HepG2 (cell line): ENCODE measurements around the gene SUSD6. TPM values are rescaled to one million over a fixed set of nuclear protein-coding genes. Genes with fewer than 3 reads are reported as not detected.

Source experiments
- ARID2 ChIP-seq: sonication (generic); formaldehyde crosslinking; IDR thresholded peaks from 2 replicates; pipeline ENCODE4 v1.8.1; 2022; ENCODE audit warnings: mild to moderate bottlenecking, missing genetic modification reagents, borderline replicate concordance
- ETV5 ChIP-seq: IDR thresholded peaks from 2 replicates; pipeline ENCODE4 v1.6.1; 2018; ENCODE audit warnings: missing biosample characterization, missing genetic modification reagents, inconsistent platforms, borderline replicate concordance
- GFI1 ChIP-seq: sonication (generic); formaldehyde crosslinking; IDR thresholded peaks from 2 replicates; pipeline ENCODE4 v1.5.0; 2020; ENCODE audit warnings: missing genetic modification reagents, mild to moderate bottlenecking, borderline replicate concordance
- HMGXB3 ChIP-seq: sonication (generic); formaldehyde crosslinking; IDR thresholded peaks from 2 replicates; pipeline ENCODE4 v1.4.0; 2020; ENCODE audit warnings: missing genetic modification reagents, borderline replicate concordance
- RBFOX2 ChIP-seq: fragments of 200-400 bp; formaldehyde crosslinking; IDR thresholded peaks from 2 replicates; pipeline ENCODE4 v1.6.1; 2017; ENCODE audit warnings: low read depth, mild to moderate bottlenecking, low read length
- RFXANK ChIP-seq: IDR thresholded peaks from 2 replicates; pipeline ENCODE4 v1.6.1; 2016
- TRIM22 ChIP-seq: fragments of 450-650 bp; IDR thresholded peaks from 2 replicates; pipeline ENCODE4 v1.6.1; 2017
- YY1 ChIP-seq: IDR thresholded peaks from 2 replicates; pipeline ENCODE4 v1.6.1; 2011; ENCODE audit warnings: low read length, low read depth, moderate library complexity, mild to moderate bottlenecking; ENCODE audit not compliant: insufficient read depth, insufficient replicate concordance
- ZBTB21 ChIP-seq: sonication (generic); formaldehyde crosslinking; IDR thresholded peaks from 2 replicates; pipeline ENCODE4 v1.4.0; 2020; ENCODE audit warnings: missing genetic modification reagents
- ZNF235 ChIP-seq: sonication (generic); formaldehyde crosslinking; IDR thresholded peaks from 2 replicates; pipeline ENCODE4 v1.8.1; 2023; ENCODE audit warnings: mild to moderate bottlenecking, missing genetic modification reagents, borderline replicate concordance
- ZNF407 ChIP-seq: sonication (generic); formaldehyde crosslinking; IDR thresholded peaks from one replicate; pipeline ENCODE4 v1.5.1; 2020; ENCODE audit warnings: mild to moderate bottlenecking, missing genetic modification reagents; ENCODE audit errors: not compliant biosample characterization
- ZNF496 ChIP-seq: sonication (generic); formaldehyde crosslinking; IDR thresholded peaks from 2 replicates; pipeline ENCODE4 v1.8.1; 2023; ENCODE audit warnings: mild to moderate bottlenecking, moderate library complexity, missing genetic modification reagents; ENCODE audit not compliant: insufficient replicate concordance
- ZNF556 ChIP-seq: sonication (generic); formaldehyde crosslinking; IDR thresholded peaks from 2 replicates; pipeline ENCODE4 v1.4.0; 2020; ENCODE audit warnings: mild to moderate bottlenecking, missing genetic modification reagents, borderline replicate concordance
- ZNF776 ChIP-seq: sonication (generic); formaldehyde crosslinking; IDR thresholded peaks from 2 replicates; pipeline ENCODE4 v1.4.0; 2020; ENCODE audit warnings: mild to moderate bottlenecking, missing genetic modification reagents
- polyA plus RNA-seq, 8 experiments: library from polyadenylated mRNA; depleted of rRNA in 3 of 8; stranded (reverse) in 7 of 8; unstranded in 1 of 8; fragments of >200 nt; fragmentation: Illumina TruSeq in 4 of 8; extraction: Trizol in 4 of 8; gene quantifications; 2 replicates each; pipeline versions ENCODE4 v1.2.1 to v1.2.3, GENCODE V29; 2011 to 2016; ENCODE audit warnings: low read depth in 4 of 8, missing spikeins in 1 of 8, mixed read lengths in 1 of 8; ENCODE audit not compliant: insufficient read depth in 1 of 8
- total RNA-seq, 5 experiments: library from RNA; depleted of rRNA; stranded (reverse); fragments of >200 nt; fragmentation: Illumina TruSeq; extraction: Trizol; gene quantifications; 2 replicates each; pipeline ENCODE4 v1.2.3, GENCODE V29; 2016; ENCODE audit warnings: low read depth in 1 of 5

The SUSD6 gene
- total and polyA plus RNA-seq, 2 of the 13 experiments (the other 11 are each of a cell fraction or from before 2014, with no cell fraction given) = 7.2 to 7.4 TPM

- no peak for TF ChIP-seq ZNF407
- no peak for TF ChIP-seq ARID2
- no peak for TF ChIP-seq GFI1 (CRISPR knock-in tag)
- TF ChIP-seq TRIM22 = no peak
- no peak for TF ChIP-seq ZNF496
- no peak for TF ChIP-seq RBFOX2
- no peak for TF ChIP-seq ZNF776
- no peak for TF ChIP-seq ZNF556
- no peak for TF ChIP-seq ZBTB21 (CRISPR knock-in tag)
- TF ChIP-seq HMGXB3 (CRISPR knock-in tag) = no peak
- TF ChIP-seq ETV5 = peak; percentile 40; the same call in 1 of the 2 replicates
- TF ChIP-seq YY1 = no peak
- no peak for TF ChIP-seq RFXANK
- TF ChIP-seq ZNF235 (CRISPR knock-in tag) = no peak
Observed at GRCh38 chr14:69693801-69694729, 82.7 kb downstream of the SUSD6 start (continued).
